Esophagus mucosa (tissue), 1 donor: Measurements from ENCODE around the gene FSTL4. TPM values are rescaled to one million over a fixed set of nuclear protein-coding genes. Genes with fewer than 3 reads are reported as not detected.

Source experiments
- ATAC-seq: fragments of 200-7000 bp; cut with Tn5 transposase; one replicate; pipeline ENCODE4 v1.9.1; 2020
- total RNA-seq: library from RNA; stranded (reverse); gene quantifications from one replicate; pipeline ENCODE4 v1.2.4, GENCODE V29; 2023
- donor health status: DM: yes; HTN: yes; CAD: no.

FSTL4 gene
- total RNA-seq, 1 donor from 2014 or later = 2.8 TPM

GRCh38 chr5:133259199-133259997 lies 352.9 kb downstream of the FSTL4 start:
- ATAC-seq = no peak

- ATAC-seq = no peak
Measured at GRCh38 chr5:133257977-133258376, 354.4 kb downstream of the FSTL4 start.

- no peak for ATAC-seq
Measured at GRCh38 chr5:133256276-133256675, 356.1 kb downstream of the FSTL4 start.

DNA sequence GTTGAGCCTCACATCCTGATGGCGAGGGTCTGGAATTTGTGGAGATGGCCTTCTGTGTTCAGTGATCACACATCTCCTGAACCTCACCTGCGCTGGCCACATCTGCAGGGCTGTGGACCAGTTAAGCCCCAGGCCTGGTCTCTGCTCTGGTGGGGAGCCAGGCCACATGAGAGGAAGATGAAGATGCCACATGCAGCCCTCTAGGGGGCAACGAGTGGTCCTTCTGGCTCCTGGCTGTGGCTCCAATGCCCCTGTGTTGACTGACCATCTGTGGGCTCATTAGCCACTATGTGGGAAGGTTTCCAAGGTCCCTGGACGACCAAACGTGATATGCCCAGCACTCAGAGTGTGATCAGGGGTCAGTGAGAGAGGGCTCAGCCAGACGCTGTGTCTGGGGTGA lies 357.5 kb downstream of the FSTL4 start:
- ATAC-seq = no peak

DNA sequence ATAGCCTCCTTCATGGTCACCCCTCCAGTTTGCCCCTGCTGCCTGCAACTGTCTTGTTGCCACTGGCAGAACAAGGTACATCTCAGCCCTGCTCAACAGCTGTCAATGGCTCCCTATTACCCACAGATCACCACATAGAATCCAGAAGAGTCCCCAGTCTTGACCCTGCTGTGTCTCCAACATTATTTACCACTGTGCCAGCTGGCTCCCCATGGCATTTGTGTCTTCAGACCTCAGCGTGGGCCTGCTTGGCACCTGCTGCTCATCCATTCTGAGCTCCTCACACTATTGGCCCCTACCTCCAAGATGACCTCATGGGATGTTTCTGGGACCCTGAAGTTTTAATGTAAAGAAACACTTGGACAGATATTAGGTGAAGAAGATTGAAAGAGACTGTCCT lies 358.7 kb downstream of the FSTL4 start:
- ATAC-seq = no peak

DNA sequence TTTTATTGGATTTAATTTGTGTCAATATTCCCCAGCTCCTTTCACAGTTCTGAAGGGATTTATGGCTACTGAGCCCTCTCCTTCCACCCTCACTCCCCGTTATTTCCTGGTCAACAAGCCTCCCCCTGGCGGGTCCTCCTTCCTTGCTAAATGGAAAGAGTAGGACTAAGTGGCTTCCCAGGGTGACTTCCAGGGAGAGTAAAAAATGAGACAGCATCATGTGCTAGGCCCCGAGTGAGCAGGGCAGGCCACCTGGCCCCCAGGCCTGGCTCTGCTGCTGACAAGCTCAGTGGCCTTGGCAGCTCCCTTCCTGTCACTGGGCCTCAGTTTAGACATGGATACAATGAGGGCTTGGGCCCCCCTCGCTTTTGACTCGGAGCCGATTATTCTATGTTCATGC lies 359.3 kb downstream of the FSTL4 start:
- ATAC-seq = no peak

GRCh38 chr5:133252133-133252480 lies 360.2 kb downstream of the FSTL4 start:
- no peak for ATAC-seq

- ATAC-seq = no peak
Measured at GRCh38 chr5:133251296-133252132, 360.8 kb downstream of the FSTL4 start.

GRCh38 chr5:133250527-133250926 lies 361.8 kb downstream of the FSTL4 start:
- no peak for ATAC-seq

- no peak for ATAC-seq
Measured at GRCh38 chr5:133249593-133249992, 362.7 kb downstream of the FSTL4 start.

GRCh38 chr5:133247881-133248624 lies 364.3 kb downstream of the FSTL4 start:
- no peak for ATAC-seq

- no peak for ATAC-seq
Measured at GRCh38 chr5:133247151-133247709, 365.1 kb downstream of the FSTL4 start.

DNA sequence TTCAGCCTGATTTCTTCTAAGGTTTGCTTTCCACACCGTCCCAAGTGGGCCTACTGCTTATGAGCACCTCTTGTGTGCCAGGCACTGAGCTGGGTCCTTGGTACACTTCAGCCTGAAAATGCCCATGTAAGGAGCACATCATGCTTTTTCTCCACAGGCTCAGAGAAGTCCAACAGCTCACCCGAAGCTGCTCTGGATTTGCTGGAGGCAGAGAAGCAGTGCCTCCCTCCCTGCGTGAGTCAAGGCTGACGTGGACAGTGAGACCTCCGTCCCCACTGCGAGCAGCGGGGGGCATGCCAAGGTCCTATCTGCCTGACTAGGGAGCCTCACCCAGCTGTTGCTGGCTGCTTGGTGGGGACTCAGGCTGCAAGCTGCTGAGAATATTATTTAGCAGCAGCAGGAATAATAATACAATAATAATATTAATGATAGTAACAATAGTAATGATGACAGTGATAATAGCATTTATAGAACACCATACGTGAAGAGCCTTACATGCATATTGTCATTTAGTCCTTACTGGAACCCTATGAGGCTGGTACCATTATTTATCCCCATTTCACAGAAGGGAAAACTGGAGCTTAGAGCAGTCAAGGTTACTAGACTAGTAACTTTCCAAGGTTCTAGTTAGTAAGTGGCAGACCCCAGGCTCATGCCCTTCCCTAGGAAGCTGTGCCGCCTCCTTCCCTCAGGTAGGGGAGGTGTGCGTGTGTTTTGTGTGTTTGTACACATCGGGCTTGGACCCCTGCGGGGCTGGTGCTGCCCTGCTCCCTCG lies 365.8 kb downstream of the FSTL4 start:
- no peak for ATAC-seq

DNA sequence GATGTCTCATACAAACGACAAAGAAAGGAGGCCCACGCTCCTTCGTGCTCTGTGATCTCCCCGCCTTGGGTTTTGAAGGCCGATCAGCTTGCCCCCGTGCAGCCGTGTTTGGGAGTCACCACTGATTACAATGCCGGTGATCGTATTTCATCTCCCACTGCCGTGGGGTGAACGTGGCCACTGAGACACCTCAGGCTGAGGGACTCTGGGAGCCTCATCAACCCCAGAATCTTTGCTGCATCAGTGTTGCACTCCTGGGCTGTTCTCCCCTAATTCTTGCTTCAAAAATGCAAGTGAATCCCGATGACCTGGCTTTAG lies 366.3 kb downstream of the FSTL4 start:
- ATAC-seq = no peak

GRCh38 chr5:133245191-133246052 lies 366.9 kb downstream of the FSTL4 start:
- peak; percentile 94 for ATAC-seq

GRCh38 chr5:133244242-133244641 lies 368.1 kb downstream of the FSTL4 start:
- ATAC-seq = no peak

GRCh38 chr5:133243196-133243595 lies 369.1 kb downstream of the FSTL4 start:
- ATAC-seq = no peak

GRCh38 chr5:133242221-133242835 lies 370.0 kb downstream of the FSTL4 start:
- ATAC-seq = no peak

DNA sequence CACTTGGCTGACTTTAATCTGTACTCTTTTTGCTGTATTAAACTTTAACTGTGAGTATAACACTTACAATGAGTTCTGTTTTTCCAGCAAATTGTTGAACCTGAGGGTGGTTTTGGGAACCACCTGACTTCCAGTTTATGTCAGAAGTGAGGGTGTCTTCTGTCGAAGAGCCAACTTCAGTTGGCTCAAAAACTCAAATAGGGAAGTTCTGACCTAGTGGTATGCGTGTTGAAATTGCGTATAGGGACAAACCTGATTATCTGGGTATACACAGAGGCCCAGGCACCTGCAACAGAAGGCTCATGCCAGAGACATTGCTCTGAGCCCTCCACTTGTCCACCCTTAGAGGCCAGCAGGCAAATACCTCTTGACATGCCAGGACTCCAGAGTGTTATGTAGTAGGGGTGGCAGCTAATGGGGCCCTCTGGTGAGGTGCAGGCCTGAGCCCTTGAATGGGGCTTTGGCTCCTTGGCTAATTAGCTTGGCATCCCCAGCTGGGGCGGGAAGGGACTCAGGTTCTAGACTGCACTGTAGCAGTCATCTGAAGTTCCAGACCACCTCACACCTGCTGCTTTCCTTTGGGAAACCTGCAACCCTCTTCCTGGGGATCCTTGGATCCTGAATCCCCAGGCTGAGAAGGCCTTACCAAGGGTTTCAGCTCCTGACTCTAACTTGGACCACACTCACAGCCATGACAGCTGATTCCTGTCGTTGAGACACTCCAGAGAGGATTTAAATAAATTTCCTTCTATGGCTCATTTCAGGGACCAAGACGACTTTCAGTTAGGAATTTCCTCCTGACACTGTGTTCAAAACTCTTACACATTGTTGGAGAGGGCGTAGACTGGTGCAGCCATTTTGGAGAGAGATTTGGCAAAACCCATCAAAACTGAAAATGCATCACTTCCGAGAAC lies 370.9 kb downstream of the FSTL4 start:
- ATAC-seq = no peak
